RWPE2 (cell line): ENCODE results near the gene EFR3B.

Experiments used
- ATAC-seq: fragments of 200-7000 bp; cut with Tn5 transposase; 3 replicates; pipeline ENCODE4 v1.9.1; 2021; ENCODE audit warnings: low read depth
- DNase-seq: peaks from one replicate; pipeline ENCODE4 v3.0.0-alpha.2; 2020; ENCODE audit warnings: low spot score
- H3K27ac ChIP-seq: fragments of 450-650 bp; 2 replicates; pipeline ENCODE4 v1.5.1; 2017; ENCODE audit warnings: mild to moderate bottlenecking; ENCODE audit not compliant: poor library complexity, severe bottlenecking
- H3K27me3 ChIP-seq: fragments of 250-450 bp; sonication (Bioruptor Pico); 2 replicates; pipeline ENCODE4 v1.5.1; 2021; ENCODE audit warnings: mild to moderate bottlenecking, moderate library complexity; ENCODE audit not compliant: insufficient read depth, poor library complexity, severe bottlenecking
- H3K36me3 ChIP-seq: fragments of 250-450 bp; sonication (Bioruptor Pico); 2 replicates; pipeline ENCODE4 v1.5.1; 2020; ENCODE audit warnings: low read depth, mild to moderate bottlenecking, moderate library complexity
- H3K4me1 ChIP-seq: fragments of 250-450 bp; sonication (Bioruptor Pico); 2 replicates; pipeline ENCODE4 v1.5.1; 2021; ENCODE audit warnings: mild to moderate bottlenecking, moderate library complexity; ENCODE audit not compliant: insufficient read depth, poor library complexity, severe bottlenecking
- H3K4me3 ChIP-seq: fragments of 250-450 bp; sonication (Bioruptor Pico); 2 replicates; pipeline ENCODE4 v1.5.1; 2021; ENCODE audit warnings: mild to moderate bottlenecking, moderate library complexity; ENCODE audit not compliant: severe bottlenecking
- H3K9me3 ChIP-seq: fragments of 250-450 bp; sonication (Bioruptor Pico); 2 replicates; pipeline ENCODE4 v1.5.1; 2021; ENCODE audit warnings: mild to moderate bottlenecking, moderate library complexity; ENCODE audit not compliant: severe bottlenecking
- TF ChIP-seq, protein P1 (sequence below): fragments of 450-650 bp; IDR thresholded peaks from one replicate; pipeline ENCODE4 v1.5.1; 2017; ENCODE audit warnings: mild to moderate bottlenecking, moderate library complexity; ENCODE audit not compliant: poor library complexity, severe bottlenecking

The EFR3B gene

DNA sequence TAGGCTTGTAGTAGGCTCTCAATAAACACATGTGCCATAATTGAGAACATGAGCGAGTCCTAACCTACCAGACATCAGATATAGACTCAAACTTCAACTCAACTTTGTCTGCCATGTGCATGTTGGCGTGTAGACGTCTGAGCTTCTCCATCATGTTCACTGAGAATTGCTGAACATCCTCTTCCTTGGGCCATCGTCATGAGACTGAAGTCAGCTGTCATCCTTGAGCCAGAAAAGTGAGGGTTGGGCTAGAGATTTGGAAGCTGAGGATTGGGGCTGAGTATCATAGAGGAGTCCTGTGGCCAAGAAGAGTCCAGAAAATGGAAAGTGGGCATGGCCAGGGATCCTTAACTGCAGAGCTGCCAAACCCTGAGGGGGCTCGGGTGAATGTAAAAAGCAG, 7.8 kb upstream of the EFR3B start:
- TF ChIP-seq, protein P1, sequence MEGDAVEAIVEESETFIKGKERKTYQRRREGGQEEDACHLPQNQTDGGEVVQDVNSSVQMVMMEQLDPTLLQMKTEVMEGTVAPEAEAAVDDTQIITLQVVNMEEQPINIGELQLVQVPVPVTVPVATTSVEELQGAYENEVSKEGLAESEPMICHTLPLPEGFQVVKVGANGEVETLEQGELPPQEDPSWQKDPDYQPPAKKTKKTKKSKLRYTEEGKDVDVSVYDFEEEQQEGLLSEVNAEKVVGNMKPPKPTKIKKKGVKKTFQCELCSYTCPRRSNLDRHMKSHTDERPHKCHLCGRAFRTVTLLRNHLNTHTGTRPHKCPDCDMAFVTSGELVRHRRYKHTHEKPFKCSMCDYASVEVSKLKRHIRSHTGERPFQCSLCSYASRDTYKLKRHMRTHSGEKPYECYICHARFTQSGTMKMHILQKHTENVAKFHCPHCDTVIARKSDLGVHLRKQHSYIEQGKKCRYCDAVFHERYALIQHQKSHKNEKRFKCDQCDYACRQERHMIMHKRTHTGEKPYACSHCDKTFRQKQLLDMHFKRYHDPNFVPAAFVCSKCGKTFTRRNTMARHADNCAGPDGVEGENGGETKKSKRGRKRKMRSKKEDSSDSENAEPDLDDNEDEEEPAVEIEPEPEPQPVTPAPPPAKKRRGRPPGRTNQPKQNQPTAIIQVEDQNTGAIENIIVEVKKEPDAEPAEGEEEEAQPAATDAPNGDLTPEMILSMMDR, result no peak
- Histone ChIP-seq H3K27me3 (no peaks in the 10 kb centered on the region), H3K27ac (no peak overlapping the region), H3K4me1 (no peaks in the 10 kb centered on the region), H3K4me3 (no peak overlapping the region), H3K36me3 (no peaks in the 10 kb centered on the region), H3K9me3 (no peaks in the 10 kb centered on the region)
- no peak for DNase-seq
- ATAC-seq, result no peak

DNA sequence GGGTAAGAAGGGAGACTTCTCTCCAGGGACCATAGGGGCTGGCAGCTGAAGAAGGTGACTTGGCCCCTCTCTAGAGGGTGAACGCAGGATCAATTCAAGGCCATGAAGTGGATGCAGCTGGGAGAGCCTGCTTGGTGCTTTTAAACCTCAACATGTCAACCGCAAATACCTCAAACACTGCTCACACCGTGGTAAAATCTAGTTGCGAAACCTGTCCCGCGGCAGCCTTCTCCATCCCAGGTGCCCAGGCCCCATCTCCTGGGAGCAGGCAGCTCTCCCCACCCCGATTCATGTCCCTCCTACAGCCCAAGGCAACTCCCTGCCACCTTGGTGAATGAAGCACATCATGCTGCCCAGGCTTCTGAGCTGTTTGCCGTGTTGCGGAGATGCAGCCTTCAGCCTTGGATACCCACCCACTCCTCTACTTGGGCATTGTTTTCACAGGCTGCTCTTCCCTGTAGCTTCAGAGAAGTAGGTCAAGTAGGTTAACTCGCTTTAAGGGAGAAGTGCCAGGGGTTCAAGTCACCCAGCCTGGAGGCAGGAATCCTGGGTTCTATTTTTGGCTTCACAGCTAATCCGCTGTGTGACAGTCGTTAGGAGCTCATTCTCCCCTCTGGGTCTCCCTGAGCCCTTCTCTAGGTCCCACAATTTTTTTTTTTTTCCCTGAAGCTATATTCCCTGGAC, 6.2 kb upstream of the EFR3B start:
- Histone ChIP-seq H3K4me3 (no peak overlapping the region), H3K27ac (no peak overlapping the region), H3K36me3 (no peaks in the 10 kb centered on the region), H3K9me3 (no peaks in the 10 kb centered on the region), H3K27me3 (no peaks in the 10 kb centered on the region), H3K4me1 (no peaks in the 10 kb centered on the region)
- ATAC-seq (no peak), DNase-seq (no peak)
- TF ChIP-seq, protein P1, result no peak

DNA sequence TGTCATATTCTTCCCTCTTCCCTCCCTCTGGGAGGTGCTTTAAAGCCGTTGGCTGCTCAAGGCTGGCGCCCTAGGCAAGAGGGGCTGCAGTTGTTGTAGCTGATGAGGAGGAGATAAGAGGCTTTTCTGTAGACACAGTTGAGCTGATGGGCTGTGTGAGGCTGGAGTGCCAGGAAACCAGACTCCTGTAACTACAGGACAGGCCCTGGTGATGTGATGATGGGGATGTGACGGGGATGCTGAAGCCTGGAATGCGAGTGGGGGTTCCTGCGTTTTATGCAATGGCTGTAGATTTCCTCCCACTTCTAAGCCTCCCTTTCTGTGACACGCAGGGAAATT, 5.7 kb upstream of the EFR3B start:
- Histone ChIP-seq H3K4me3 (no peak overlapping the region), H3K4me1 (no peaks in the 10 kb centered on the region), H3K9me3 (no peaks in the 10 kb centered on the region), H3K27ac (no peak overlapping the region), H3K27me3 (no peaks in the 10 kb centered on the region), H3K36me3 (no peaks in the 10 kb centered on the region)
- no peak for ATAC-seq
- no peak for DNase-seq
- TF ChIP-seq, protein P1, result no peak

DNA sequence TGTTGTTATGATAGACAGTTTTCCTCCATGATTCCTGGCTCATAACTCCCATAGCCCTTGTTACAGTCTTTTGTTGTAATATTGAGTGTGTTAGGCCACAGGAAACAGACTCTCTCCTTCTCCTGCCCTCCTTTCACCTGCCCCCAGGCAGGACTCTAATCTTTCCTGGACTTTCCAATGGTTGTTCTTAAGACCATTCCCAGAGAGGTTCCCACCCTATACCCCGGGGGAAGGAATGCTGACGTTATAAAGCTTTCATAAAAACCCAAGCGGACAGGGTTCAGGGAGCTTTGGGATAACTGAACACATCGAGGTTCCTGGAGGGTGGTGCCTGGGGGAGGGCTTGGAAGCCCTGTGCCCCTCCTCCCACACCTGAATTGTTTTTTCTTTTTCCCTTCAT, 2.8 kb upstream of the EFR3B start:
- no peaks in the 10 kb centered on the region for H3K36me3 ChIP-seq
- peaks cover 3% of the 10 kb centered on the region for H3K4me1 ChIP-seq
- no peak for ATAC-seq
- no peak for DNase-seq
- TF ChIP-seq, protein P1, result no peak
- H3K27me3 ChIP-seq, result peaks cover 15% of the 10 kb centered on the region
- no peak overlapping the region for H3K27ac ChIP-seq
- H3K9me3 ChIP-seq, result no peaks in the 10 kb centered on the region
- no peak overlapping the region for H3K4me3 ChIP-seq

DNA sequence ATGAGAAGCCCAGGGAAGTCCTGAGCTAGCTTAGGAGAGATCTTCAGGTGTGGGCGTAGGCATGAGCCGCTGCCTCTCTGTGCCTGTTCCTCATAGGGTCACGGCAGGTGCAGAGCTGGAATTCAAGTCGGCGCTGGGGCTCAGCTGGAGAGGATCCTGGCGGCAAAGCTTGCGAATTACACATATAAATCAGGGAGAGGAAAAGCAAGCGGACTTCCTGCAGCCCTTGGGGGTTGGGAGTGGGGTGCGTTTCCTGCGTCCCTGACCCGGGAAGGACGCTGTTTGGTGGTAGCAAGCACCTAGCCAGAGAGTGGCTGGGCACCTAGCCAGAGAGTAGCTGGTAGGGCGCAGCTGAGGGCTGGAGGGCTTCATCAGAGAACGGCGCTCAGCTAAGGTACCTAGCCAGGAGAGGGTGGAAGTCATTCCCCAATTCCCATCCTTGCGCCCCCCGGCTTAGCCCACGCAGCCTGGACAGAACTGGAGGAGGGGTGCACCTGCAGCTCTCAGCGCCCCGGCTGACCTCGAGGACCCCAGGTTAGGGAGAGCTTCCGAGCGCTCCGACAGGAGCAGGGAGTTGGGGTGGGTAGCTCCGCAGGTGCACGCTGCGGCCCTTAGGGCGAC, 459 bp upstream of the EFR3B start:
- Histone ChIP-seq H3K36me3 (no peaks in the 10 kb centered on the region), H3K4me1 (peaks cover 3% of the 10 kb centered on the region), H3K4me3 (peak overlapping the region; percentile 38), H3K27ac (no peak overlapping the region), H3K9me3 (no peaks in the 10 kb centered on the region), H3K27me3 (peaks cover 20% of the 10 kb centered on the region)
- TF ChIP-seq, protein P1, result peak; percentile 12
- DNase-seq (peak; percentile 63), ATAC-seq (peak; percentile 31; the same call in 2 of the 3 replicates)
